Stomach (tissue), 9 donors: ENCODE results near the gene PPP2R2B. TPM values are rescaled to one million over a fixed set of nuclear protein-coding genes. Genes with fewer than 3 reads are reported as not detected.

Source experiments
- DNase-seq, 2 donors: peaks; one replicate each; pipeline versions ENCODE4 v3.0.0 to v3.0.0-alpha.2; 2013 to 2019
- H3K27ac ChIP-seq, 5 donors: fragments of 200-600 bp in 4 of 5; sonication (generic) in 4 of 5; one replicate each; pipeline ENCODE4 v1.5.1; 2013 to 2019; ENCODE audit warnings: mild to moderate bottlenecking in 1 of 5, moderate library complexity in 1 of 5
- H3K27me3 ChIP-seq, 3 donors: fragments of 200-600 bp; sonication (generic); one replicate each; pipeline ENCODE4 v1.5.1; 2017 to 2019; ENCODE audit warnings: mixed run types in 1 of 3
- H3K36me3 ChIP-seq, 4 donors: fragments of 200-600 bp; sonication (generic); 1 replicate in 3 of 4; 2 replicates in 1 of 4; pipeline ENCODE4 v1.5.1; 2016 to 2019
- H3K4me1 ChIP-seq, 4 donors: fragments of 200-600 bp; sonication (generic); one replicate each; pipeline ENCODE4 v1.5.1; 2016 to 2019
- H3K4me3 ChIP-seq, 4 donors: fragments of 200-600 bp; sonication (generic) in 3 of 4; one replicate each; pipeline ENCODE4 v1.5.1; 2016 to 2019; ENCODE audit warnings: mild to moderate bottlenecking in 1 of 4
- H3K9me3 ChIP-seq, 4 donors: fragments of 200-600 bp; sonication (generic); one replicate each; pipeline ENCODE4 v1.5.1; 2016 to 2019
- EP300 ChIP-seq: sonication (generic); formaldehyde crosslinking; IDR thresholded peaks from one replicate; pipeline ENCODE4 v1.6.1; 2017; ENCODE audit warnings: antibody characterized with exemption
- POLR2A ChIP-seq, 4 donors: fragments of 450-650 bp; IDR thresholded peaks; one replicate each; pipeline ENCODE4 v1.6.1; 2016; ENCODE audit warnings: antibody characterized with exemption in 4 of 4, control low read depth in 2 of 4, mild to moderate bottlenecking in 1 of 4, moderate library complexity in 1 of 4
- POLR2AphosphoS5 ChIP-seq, 3 donors: sonication (generic); formaldehyde crosslinking; IDR thresholded peaks; one replicate each; pipeline ENCODE4 v1.6.1; 2016; ENCODE audit warnings: antibody characterized with exemption in 3 of 3
- WGBS, 5 donors: extraction: QIAGEN DNeasy Blood & Tissue Kit in 3 of 5; methylation state at CpG; one replicate each; pipeline versions ENCODE4 v1.1.5 to v1.1.7; 2013 to 2018; 5-methylcytosine and 5-hydroxymethylcytosine counted together
- intact Hi-C: fragments of 100-400 bp; cut with DNase I; formaldehyde crosslinking; loops from one replicate; pipeline ENCODE4 v1.15.1; 2023; ENCODE audit warnings: low total_unique reads
- polyA plus RNA-seq, 3 donors: library from polyadenylated mRNA; stranded (reverse); fragments of 200-250 nt; gene quantifications; one replicate each; pipeline ENCODE4 v1.2.3, GENCODE V29; 2013
- total RNA-seq, 5 donors: library from RNA; depleted of rRNA; stranded (reverse); fragments of >200 nt; gene quantifications; one replicate each; pipeline versions ENCODE4 v1.1.0 to v1.2.3, GENCODE V29; 2014 to 2016
- TF ChIP-seq, protein P1 (sequence below), 7 experiments: fragments of 450-650 bp in 4 of 7; fragments of 200-600 bp in 3 of 7; sonication (generic) in 3 of 7; IDR thresholded peaks; one replicate each; pipeline ENCODE4 v1.5.1; 2016 to 2019; ENCODE audit warnings: antibody characterized with exemption in 7 of 7, control low read depth in 2 of 7, mild to moderate bottlenecking in 1 of 7
- donor health status: healthy with polysubstance abuse.
- donor health status: Bipolar disorder and iron deficiency.
- donor health status: healthy.

PPP2R2B gene
- total and polyA plus RNA-seq, 8 donors, result under 0.01 to 4.6 (median 0.75) TPM; not detected in 1

DNA sequence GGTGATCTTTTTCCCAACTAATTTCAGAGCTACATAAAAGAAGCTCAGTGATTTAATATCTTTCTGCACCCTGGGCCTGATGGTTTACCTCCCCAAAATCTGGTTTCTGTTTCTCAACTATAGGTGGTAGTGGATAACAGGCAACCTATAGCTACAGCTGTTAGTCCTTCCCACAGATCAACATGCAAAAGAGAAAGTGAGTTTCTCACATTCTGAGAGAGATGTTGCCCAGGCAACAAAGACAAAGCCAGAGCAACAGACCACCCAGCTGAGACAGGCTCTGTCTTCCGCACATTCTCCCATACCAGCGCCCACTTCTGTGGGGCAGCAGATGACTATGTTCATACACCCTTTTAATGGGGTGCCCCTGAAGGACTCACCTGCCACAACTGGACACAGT lies 40.7 kb upstream of the PPP2R2B start:
- Histone ChIP-seq H3K27ac (no peak overlapping the region), H3K4me3 (no peak overlapping the region), H3K4me1 (no peaks in the 10 kb centered on the region), H3K9me3 (no peaks in the 10 kb centered on the region), H3K36me3 (no peaks in the 10 kb centered on the region), H3K27me3 (no peaks in the 10 kb centered on the region)
- WGBS, 5 donors, result 78 to 86% (median 82%) methylated on average over 2 of the region's 2 CpGs
- DNase-seq, result peak in 1 of 2 donors; percentile 9
- intact Hi-C loops, result no loop called here
- TF ChIP-seq POLR2AphosphoS5 (IDR thresholded peaks at IDR 0.05), result no peak
- TF ChIP-seq, protein P1, sequence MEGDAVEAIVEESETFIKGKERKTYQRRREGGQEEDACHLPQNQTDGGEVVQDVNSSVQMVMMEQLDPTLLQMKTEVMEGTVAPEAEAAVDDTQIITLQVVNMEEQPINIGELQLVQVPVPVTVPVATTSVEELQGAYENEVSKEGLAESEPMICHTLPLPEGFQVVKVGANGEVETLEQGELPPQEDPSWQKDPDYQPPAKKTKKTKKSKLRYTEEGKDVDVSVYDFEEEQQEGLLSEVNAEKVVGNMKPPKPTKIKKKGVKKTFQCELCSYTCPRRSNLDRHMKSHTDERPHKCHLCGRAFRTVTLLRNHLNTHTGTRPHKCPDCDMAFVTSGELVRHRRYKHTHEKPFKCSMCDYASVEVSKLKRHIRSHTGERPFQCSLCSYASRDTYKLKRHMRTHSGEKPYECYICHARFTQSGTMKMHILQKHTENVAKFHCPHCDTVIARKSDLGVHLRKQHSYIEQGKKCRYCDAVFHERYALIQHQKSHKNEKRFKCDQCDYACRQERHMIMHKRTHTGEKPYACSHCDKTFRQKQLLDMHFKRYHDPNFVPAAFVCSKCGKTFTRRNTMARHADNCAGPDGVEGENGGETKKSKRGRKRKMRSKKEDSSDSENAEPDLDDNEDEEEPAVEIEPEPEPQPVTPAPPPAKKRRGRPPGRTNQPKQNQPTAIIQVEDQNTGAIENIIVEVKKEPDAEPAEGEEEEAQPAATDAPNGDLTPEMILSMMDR (IDR thresholded peaks at IDR 0.05), result no peak
- no peak for TF ChIP-seq EP300
- no peak for TF ChIP-seq POLR2A (IDR thresholded peaks at IDR 0.05)

- intact Hi-C loops, result no loop called here
- WGBS, 5 donors, result 58 to 85% (median 72%) methylated on average over 1 of the region's 1 CpG
- Histone ChIP-seq H3K9me3 (no peaks in the 10 kb centered on the region), H3K4me3 (no peak overlapping the region), H3K27me3 (no peaks in the 10 kb centered on the region), H3K4me1 (no peaks in the 10 kb centered on the region), H3K27ac (no peak overlapping the region), H3K36me3 (no peaks in the 10 kb centered on the region)
- no peak for TF ChIP-seq POLR2AphosphoS5 (IDR thresholded peaks at IDR 0.05)
- TF ChIP-seq, protein P1 (IDR thresholded peaks at IDR 0.05), result no peak
- TF ChIP-seq EP300, result no peak
- TF ChIP-seq POLR2A (IDR thresholded peaks at IDR 0.05), result no peak
- DNase-seq, result no peak
Observed at GRCh38 chr5:146917931-146918330, 39.4 kb upstream of the PPP2R2B start.

DNA sequence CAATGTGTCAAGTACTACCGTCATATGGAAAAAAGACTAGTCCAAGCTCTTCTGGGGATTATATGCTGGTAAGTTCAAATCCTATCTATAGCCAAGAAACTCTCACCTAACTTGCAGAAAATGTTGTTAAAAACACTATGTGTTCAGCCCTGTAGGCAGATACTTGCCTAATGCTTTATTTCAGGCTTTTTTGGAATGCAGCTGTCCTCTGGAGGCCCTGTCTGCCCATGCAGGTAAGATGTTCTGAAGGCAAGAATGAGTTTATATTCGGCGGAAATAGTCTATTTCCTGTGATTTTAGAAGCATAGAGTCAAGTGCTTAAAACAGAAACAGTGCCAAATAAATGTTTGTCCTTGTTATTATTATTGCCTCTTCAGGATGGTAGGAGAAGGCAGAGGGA lies 34.3 kb upstream of the PPP2R2B start:
- Histone ChIP-seq H3K4me3 (no peak overlapping the region), H3K27ac (no peak overlapping the region), H3K4me1 (no peaks in the 10 kb centered on the region), H3K9me3 (no peaks in the 10 kb centered on the region), H3K27me3 (no peaks in the 10 kb centered on the region), H3K36me3 (no peaks in the 10 kb centered on the region)
- DNase-seq, result no peak
- TF ChIP-seq, protein P1 (IDR thresholded peaks at IDR 0.05), result peak in 1 of 7 experiments; percentile 5
- no peak for TF ChIP-seq EP300
- intact Hi-C loops, result no loop called here
- 89 to 95% (median 90%) methylated on average over 3 of the region's 3 CpGs for WGBS, 5 donors

- no peak overlapping the region for H3K27ac ChIP-seq
- TF ChIP-seq, protein P1 (IDR thresholded peaks at IDR 0.05), result no peak
- TF ChIP-seq EP300 (no peak), POLR2AphosphoS5 (IDR thresholded peaks at IDR 0.05) (no peak), POLR2A (IDR thresholded peaks at IDR 0.05) (no peak)
- no peaks in the 10 kb centered on the region for H3K9me3 ChIP-seq
- intact Hi-C loops, result no loop called here
- no peak for DNase-seq
- H3K27me3 ChIP-seq, result no peaks in the 10 kb centered on the region
- no peaks in the 10 kb centered on the region for H3K4me1 ChIP-seq
- H3K4me3 ChIP-seq, result no peak overlapping the region
- no peaks in the 10 kb centered on the region for H3K36me3 ChIP-seq
Observed at GRCh38 chr5:146910239-146910638, 31.7 kb upstream of the PPP2R2B start.
